Mesothelial cell of epicardium (in vitro differentiated cells): ENCODE data around the gene ANLN. TPM values are rescaled to one million over a fixed set of nuclear protein-coding genes. Genes with fewer than 3 reads are reported as not detected.

Experiments used
- DNase-seq, 2 experiments: peaks; one replicate each; pipeline ENCODE4 v3.0.0; 2021; ENCODE audit warnings: low spot score in 2 of 2; ENCODE audit not compliant: unreplicated experiment in 2 of 2
- H3K27ac Mint-ChIP-seq: 2 replicates; pipeline ENCODE4 v1.8.0; 2021; ENCODE audit warnings: mixed read lengths
- H3K27me3 Mint-ChIP-seq: 2 replicates; pipeline ENCODE4 v1.8.0; 2021; ENCODE audit warnings: low read depth, mixed read lengths
- H3K36me3 Mint-ChIP-seq: 2 replicates; pipeline ENCODE4 v1.8.0; 2021; ENCODE audit warnings: mixed read lengths
- H3K4me1 Mint-ChIP-seq: 2 replicates; pipeline ENCODE4 v1.8.0; 2021; ENCODE audit warnings: mixed read lengths
- H3K4me3 Mint-ChIP-seq: 2 replicates; pipeline ENCODE4 v1.8.0; 2021; ENCODE audit warnings: mild to moderate bottlenecking, moderate library complexity, mixed read lengths
- H3K9me3 Mint-ChIP-seq: 2 replicates; pipeline ENCODE4 v1.8.0; 2021; ENCODE audit warnings: mixed read lengths
- total RNA-seq: library from RNA; stranded (reverse); gene quantifications from 3 replicates; pipeline ENCODE4 v1.2.1, GENCODE V29; 2021
- TF ChIP-seq, protein P1 (sequence below): fragments of 200-600 bp; sonication (generic); IDR thresholded peaks from one replicate; pipeline ENCODE4 v1.5.0; 2021; ENCODE audit warnings: antibody characterized with exemption; ENCODE audit not compliant: unreplicated experiment

The ANLN gene
- total RNA-seq, 1 donor from 2014 or later = 31.2 TPM

DNA sequence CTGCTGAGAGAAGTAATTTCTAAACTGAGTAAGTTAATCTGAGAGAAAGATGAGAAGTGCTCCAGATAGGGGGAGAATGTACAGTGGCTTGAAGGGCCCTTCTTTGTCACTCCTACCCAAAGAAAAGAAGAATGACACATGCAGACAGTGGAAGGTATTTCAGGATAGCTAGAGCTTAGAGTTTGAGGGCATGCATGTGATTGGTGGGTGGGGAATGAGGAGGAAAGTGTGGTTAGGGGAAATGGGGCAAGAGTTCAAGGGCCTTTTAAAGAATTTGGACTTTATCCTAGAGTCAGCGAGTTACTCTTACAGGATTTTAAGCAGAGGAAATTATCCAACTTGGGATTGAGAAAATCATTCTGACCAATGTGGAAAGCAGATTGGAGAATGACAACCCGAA, 50.0 kb downstream of the ANLN start:
- TF ChIP-seq, protein P1, sequence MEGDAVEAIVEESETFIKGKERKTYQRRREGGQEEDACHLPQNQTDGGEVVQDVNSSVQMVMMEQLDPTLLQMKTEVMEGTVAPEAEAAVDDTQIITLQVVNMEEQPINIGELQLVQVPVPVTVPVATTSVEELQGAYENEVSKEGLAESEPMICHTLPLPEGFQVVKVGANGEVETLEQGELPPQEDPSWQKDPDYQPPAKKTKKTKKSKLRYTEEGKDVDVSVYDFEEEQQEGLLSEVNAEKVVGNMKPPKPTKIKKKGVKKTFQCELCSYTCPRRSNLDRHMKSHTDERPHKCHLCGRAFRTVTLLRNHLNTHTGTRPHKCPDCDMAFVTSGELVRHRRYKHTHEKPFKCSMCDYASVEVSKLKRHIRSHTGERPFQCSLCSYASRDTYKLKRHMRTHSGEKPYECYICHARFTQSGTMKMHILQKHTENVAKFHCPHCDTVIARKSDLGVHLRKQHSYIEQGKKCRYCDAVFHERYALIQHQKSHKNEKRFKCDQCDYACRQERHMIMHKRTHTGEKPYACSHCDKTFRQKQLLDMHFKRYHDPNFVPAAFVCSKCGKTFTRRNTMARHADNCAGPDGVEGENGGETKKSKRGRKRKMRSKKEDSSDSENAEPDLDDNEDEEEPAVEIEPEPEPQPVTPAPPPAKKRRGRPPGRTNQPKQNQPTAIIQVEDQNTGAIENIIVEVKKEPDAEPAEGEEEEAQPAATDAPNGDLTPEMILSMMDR = no peak
- H3K4me1 Mint-ChIP-seq = no peaks in the 10 kb centered on the region
- peaks cover 11% of the 10 kb centered on the region for H3K36me3 Mint-ChIP-seq
- H3K4me3 Mint-ChIP-seq = no peak overlapping the region
- H3K9me3 Mint-ChIP-seq = no peaks in the 10 kb centered on the region
- no peak for DNase-seq
- no peaks in the 10 kb centered on the region for H3K27me3 Mint-ChIP-seq
- no peak overlapping the region for H3K27ac Mint-ChIP-seq

DNA sequence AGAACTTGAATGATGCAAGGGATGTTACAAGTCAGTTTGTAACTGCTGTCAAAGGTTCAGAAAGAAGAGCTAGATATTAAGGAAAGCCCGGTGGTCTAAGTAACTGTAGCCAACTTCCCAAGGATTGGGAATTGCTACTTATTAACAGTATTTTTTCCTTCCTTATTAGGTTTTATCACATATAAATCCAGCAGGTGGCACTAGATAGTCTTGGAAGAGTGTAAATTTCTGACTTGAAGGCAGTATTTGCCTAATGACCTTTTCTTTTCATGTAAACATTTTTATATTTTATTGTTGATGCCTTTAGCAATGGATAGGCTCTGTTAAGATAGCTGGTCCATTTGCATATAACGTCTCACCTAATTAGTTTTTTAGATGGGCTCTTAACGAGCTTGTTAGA, 51.2 kb downstream of the ANLN start:
- Mint-ChIP-seq H3K36me3 (peaks cover 11% of the 10 kb centered on the region), H3K27me3 (no peaks in the 10 kb centered on the region), H3K27ac (no peak overlapping the region), H3K9me3 (no peaks in the 10 kb centered on the region), H3K4me3 (no peak overlapping the region), H3K4me1 (no peaks in the 10 kb centered on the region)
- TF ChIP-seq, protein P1 = peak; percentile 24
- DNase-seq = no peak

DNA sequence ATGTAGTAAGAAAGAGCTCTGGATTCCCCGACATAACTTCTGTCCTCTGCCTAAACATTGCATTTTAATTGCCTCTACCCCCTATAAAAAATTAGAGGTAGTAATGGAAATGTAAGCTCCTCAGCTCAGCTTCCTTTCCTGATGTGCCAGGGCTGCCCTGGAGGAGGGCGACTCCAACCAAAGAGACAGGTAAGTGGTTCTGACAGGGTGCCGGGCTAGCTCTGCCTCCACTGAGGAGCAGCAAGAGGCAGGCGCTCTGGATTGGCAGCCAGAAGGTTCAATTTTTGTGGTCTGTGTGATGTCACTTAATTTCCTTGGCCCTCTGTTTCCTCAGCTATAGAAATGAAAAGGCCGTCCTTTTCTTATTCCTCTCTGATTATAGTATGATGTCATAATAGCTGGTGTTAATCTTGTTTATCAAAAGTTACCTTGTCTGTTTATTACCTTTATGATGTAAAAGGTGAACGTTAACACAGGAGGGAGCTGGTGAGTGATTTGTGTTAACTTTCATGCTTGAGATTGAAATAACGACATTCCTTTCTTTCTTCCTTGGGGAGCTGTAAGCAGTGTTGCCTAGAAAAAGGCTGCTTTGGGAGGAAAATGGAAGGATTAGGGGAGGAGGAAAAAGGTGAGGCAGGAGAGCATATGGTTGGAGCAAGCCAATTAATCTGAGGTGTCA, 51.8 kb downstream of the ANLN start:
- peaks cover 15% of the 10 kb centered on the region for H3K36me3 Mint-ChIP-seq
- TF ChIP-seq, protein P1 = no peak
- H3K27ac Mint-ChIP-seq = no peak overlapping the region
- peaks cover 3% of the 10 kb centered on the region for H3K9me3 Mint-ChIP-seq
- H3K27me3 Mint-ChIP-seq = no peaks in the 10 kb centered on the region
- H3K4me1 Mint-ChIP-seq = no peaks in the 10 kb centered on the region
- H3K4me3 Mint-ChIP-seq = no peak overlapping the region
- no peak for DNase-seq

DNA sequence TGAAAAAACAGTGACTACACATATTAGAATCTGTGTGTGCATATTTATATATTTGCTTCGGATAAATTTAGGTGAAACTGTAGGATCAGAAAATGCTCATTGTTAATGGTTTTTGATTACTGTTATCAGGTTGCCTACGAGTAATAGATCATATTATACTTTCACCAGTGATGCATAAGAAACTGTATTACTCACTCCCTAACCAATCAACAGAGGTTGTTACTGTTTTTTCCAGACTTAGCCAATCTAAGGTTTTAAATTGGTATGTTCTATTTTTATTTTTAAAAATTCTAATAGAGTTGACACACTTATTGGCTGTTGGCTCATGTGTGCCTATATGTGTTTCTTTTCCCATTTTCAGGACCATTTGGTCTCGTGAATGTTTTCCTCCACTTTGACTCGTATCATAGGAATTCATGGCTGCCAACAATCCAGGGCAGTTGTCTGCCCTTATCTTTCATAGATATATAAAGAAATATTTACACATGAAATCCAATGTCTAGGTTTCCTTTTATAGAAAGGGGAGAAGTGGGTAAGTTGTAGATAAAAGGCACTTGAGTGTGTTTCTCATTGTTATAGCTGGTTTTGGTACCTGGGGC, 59.2 kb downstream of the ANLN start:
- H3K27ac Mint-ChIP-seq = no peak overlapping the region
- TF ChIP-seq, protein P1 = no peak
- no peaks in the 10 kb centered on the region for H3K27me3 Mint-ChIP-seq
- no peaks in the 10 kb centered on the region for H3K4me1 Mint-ChIP-seq
- peaks cover 38% of the 10 kb centered on the region for H3K36me3 Mint-ChIP-seq
- no peak overlapping the region for H3K4me3 Mint-ChIP-seq
- no peak for DNase-seq
- H3K9me3 Mint-ChIP-seq = peaks cover 7% of the 10 kb centered on the region

DNA sequence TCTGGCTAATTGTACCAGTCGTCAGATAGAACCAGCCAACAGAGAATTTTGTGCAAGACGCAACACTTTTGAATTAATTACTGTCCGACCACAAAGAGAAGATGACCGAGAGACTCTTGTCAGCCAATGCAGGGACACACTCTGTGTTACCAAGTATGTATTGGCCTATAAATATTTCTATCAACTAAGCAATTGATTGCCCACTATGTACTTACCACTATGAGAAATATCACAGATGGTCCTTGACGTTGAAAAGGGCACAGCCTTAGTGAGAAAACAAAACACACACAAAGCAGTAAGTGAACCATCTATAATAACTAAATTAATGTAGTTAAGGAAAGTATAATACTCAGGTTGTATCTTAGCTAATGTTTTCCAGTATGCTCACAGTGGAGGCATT, 60.0 kb downstream of the ANLN start:
- Mint-ChIP-seq H3K9me3 (peaks cover 7% of the 10 kb centered on the region), H3K27ac (no peak overlapping the region), H3K27me3 (no peaks in the 10 kb centered on the region), H3K4me1 (no peaks in the 10 kb centered on the region), H3K4me3 (no peak overlapping the region), H3K36me3 (peaks cover 40% of the 10 kb centered on the region)
- TF ChIP-seq, protein P1 = no peak
- no peak for DNase-seq
